ENCODE data around the gene CXXC1. TPM values are rescaled to one million over a fixed set of nuclear protein-coding genes. Genes with fewer than 3 reads are reported as not detected.

CXXC1 gene
- total and polyA plus RNA-seq, 4 donors = 39.2 to 77.5 (median 70.4) TPM

DNA sequence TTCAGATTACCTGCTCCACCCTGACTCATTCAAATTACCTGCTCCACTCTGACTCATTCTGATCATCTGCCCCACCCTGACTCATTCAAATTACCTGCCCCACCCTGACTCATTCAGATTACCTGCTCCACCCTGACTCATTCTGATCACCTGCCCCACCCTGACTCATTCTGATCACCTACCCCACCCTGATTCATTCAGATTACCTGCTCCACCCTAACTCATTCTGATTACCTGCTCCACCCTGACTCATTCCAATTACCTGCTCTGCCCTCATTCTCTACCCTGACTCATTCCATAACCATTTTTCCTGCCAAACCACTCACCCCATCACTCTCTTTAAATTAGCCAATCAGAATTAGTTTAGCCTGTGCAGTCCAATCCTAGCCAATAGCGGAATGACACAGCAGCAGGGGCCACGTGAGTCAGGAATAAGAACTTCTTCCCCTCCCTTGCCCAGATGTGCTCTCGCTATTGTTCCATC, 47.4 kb downstream of the CXXC1 start:
- TF ChIP-seq, protein P1, sequence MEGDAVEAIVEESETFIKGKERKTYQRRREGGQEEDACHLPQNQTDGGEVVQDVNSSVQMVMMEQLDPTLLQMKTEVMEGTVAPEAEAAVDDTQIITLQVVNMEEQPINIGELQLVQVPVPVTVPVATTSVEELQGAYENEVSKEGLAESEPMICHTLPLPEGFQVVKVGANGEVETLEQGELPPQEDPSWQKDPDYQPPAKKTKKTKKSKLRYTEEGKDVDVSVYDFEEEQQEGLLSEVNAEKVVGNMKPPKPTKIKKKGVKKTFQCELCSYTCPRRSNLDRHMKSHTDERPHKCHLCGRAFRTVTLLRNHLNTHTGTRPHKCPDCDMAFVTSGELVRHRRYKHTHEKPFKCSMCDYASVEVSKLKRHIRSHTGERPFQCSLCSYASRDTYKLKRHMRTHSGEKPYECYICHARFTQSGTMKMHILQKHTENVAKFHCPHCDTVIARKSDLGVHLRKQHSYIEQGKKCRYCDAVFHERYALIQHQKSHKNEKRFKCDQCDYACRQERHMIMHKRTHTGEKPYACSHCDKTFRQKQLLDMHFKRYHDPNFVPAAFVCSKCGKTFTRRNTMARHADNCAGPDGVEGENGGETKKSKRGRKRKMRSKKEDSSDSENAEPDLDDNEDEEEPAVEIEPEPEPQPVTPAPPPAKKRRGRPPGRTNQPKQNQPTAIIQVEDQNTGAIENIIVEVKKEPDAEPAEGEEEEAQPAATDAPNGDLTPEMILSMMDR (IDR thresholded peaks at IDR 0.05; ENCODE audit: control extremely low read depth, extremely low read depth) = no peak
- WGBS, 2 donors = 85 to 87% methylated on average over 3 of the region's 3 CpGs
- no peaks in the 10 kb centered on the region for H3K4me1 ChIP-seq (ENCODE audit: control insufficient read depth in 5 of 5, insufficient read depth in 5 of 5, low read length in 5 of 5)
- H3K27ac ChIP-seq (ENCODE audit: low read depth in 1 of 2, low read length in 1 of 2) = no peak overlapping the region
- DNase-seq (no peak), ATAC-seq (ENCODE audit: insufficient read depth, low FRiP score) (no peak)
- H3K36me3 ChIP-seq (ENCODE audit: control insufficient read depth in 4 of 4, insufficient read depth in 4 of 4, low read length in 4 of 4) = no peaks in the 10 kb centered on the region
- no peak overlapping the region for H3K9ac ChIP-seq (ENCODE audit: insufficient read depth in 1 of 2, low read length in 2 of 2)
- H3K4me3 ChIP-seq = no peak overlapping the region
- no peaks in the 10 kb centered on the region for H3K27me3 ChIP-seq (ENCODE audit: control insufficient read depth in 3 of 3, insufficient read depth in 3 of 3, low read length in 2 of 3)
- peaks cover 0 to 7% (median 2%) of the 10 kb centered on the region in 4 donors for H3K9me3 ChIP-seq (ENCODE audit: control insufficient read depth in 4 of 4, insufficient read depth in 3 of 4, low read length in 3 of 4)

DNA sequence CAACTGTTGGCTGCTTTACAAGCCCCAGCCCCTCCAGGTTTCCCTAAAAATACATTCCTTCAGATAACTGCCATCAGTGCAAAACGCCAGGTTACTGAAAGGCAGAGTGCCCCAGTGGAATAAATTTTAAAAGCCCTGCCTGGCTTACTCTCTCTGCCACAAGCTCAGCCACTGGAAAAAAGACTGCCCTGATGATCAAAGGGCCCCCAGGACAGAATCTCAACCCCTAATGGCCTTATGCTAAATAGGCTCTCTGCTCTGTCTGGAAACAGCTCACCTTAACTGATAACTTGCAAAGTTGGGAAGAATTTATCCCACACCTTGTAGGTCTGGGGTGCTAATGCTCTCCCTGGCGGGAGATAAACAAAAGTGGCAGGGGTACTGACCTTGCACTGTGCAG, 55.1 kb downstream of the CXXC1 start:
- no peaks in the 10 kb centered on the region for H3K36me3 ChIP-seq (ENCODE audit: control insufficient read depth in 4 of 4, insufficient read depth in 4 of 4, low read length in 4 of 4)
- H3K27ac ChIP-seq (ENCODE audit: low read depth in 1 of 2, low read length in 1 of 2) = no peak overlapping the region
- no peaks in the 10 kb centered on the region for H3K4me1 ChIP-seq (ENCODE audit: control insufficient read depth in 5 of 5, insufficient read depth in 5 of 5, low read length in 5 of 5)
- no peaks in the 10 kb centered on the region for H3K27me3 ChIP-seq (ENCODE audit: control insufficient read depth in 3 of 3, insufficient read depth in 3 of 3, low read length in 2 of 3)
- peaks cover 0 to 2% (median 0%) of the 10 kb centered on the region in 4 donors for H3K9me3 ChIP-seq (ENCODE audit: control insufficient read depth in 4 of 4, insufficient read depth in 3 of 4, low read length in 3 of 4)
- no peak overlapping the region for H3K4me3 ChIP-seq
- H3K9ac ChIP-seq (ENCODE audit: insufficient read depth in 1 of 2, low read length in 2 of 2) = no peak overlapping the region
- WGBS, 2 donors = 57 to 63% methylated on average over 2 of the region's 2 CpGs
- ATAC-seq (ENCODE audit: insufficient read depth, low FRiP score) (no peak), DNase-seq (no peak)
- TF ChIP-seq, protein P1 (IDR thresholded peaks at IDR 0.05; ENCODE audit: control extremely low read depth, extremely low read depth) = no peak

Small RNA genes within 50 kb of the gene (small RNA-seq; reads per million reads assigned to genes)
- not detected for gene RNA5SP458 (ENCODE audit: low replicate concordance)

Other genes with a start within 250 kb of the CXXC1 start
- gene MYO5B, start 92.5 kb downstream of the CXXC1 start, total RNA-seq = 10 to 100 TPM; 24.5 to 25.6 TPM
- 10 to 100 TPM in 1 of 2 donors, 1 to 10 TPM in 1; 9.7 to 15.0 TPM for gene MYO5B, start 92.5 kb downstream of the CXXC1 start, polyA plus RNA-seq
- gene CFAP53, start 21.2 kb downstream of the CXXC1 start, total RNA-seq = 1 to 10 TPM; 5.3 to 7.1 TPM
- gene CFAP53, start 21.2 kb downstream of the CXXC1 start, polyA plus RNA-seq = 1 to 10 TPM; 5.0 to 5.8 TPM
- gene MBD1, start 6.2 kb downstream of the CXXC1 start, total RNA-seq = 10 to 100 TPM; 69.9 to 81.5 TPM
- gene MBD1, start 6.2 kb downstream of the CXXC1 start, polyA plus RNA-seq = 10 to 100 TPM; 24.0 to 48.3 TPM
- 1 to 10 TPM in 1 of 2 donors, under 1 TPM in 1; 0.49 to 1.3 TPM for gene SKA1, start 87.4 kb upstream of the CXXC1 start, total RNA-seq
- under 1 TPM; 0.52 to 0.57 TPM for gene SKA1, start 87.4 kb upstream of the CXXC1 start, polyA plus RNA-seq